A549 (cell line): ENCODE measurements around the gene MAGI2. TPM values are rescaled to one million over a fixed set of nuclear protein-coding genes. Genes with fewer than 3 reads are reported as not detected.
"Not testable (repeated sequence)": the region's sequence is repeated elsewhere in the genome, so short reads cannot be mapped to it uniquely, and the experiment has no call there.

Experiments
- ATAC-seq, 2 experiments: fragments of 200-7000 bp in 1 of 2; fragments of >200 bp in 1 of 2; cut with Nextera tagmentation in 1 of 2; cut with Tn5 transposase in 1 of 2; 3 replicates each; pipeline versions ENCODE4 v1.8.0 to v1.9.1; 2018 to 2020; ENCODE audit warnings: mild to moderate bottlenecking in 1 of 2, moderate library complexity in 1 of 2
- CTCF ChIA-PET: fragments of 300-600 bp; sonication (Branson Sonifier 250); formaldehyde crosslinking; extraction: SDS; loops from one replicate; lab custom pipeline; 2021; ENCODE audit warnings: antibody characterized with exemption, inconsistent platforms; lab: Yijun Ruan, JAX
- POLR2A ChIA-PET: fragments of 350-600 bp; formaldehyde crosslinking; extraction: SDS; loops from one replicate; lab custom pipeline; 2021; ENCODE audit warnings: antibody characterized with exemption, inconsistent platforms; lab: Yijun Ruan, JAX
- DNase-seq, 2 experiments: peaks; one replicate each; pipeline versions ENCODE4 v3.0.0 to v3.0.0-alpha.2; 2011 to 2016; ENCODE audit warnings: low read depth in 1 of 2, low spot score in 1 of 2
- FAIRE-seq: peaks from 2 replicates; lab custom pipeline; 2011; peaks lifted over from hg19 to GRCh38; lab: Jason Lieb, UNC
- H3K27ac ChIP-seq, 2 experiments: fragments of >200 bp; sonication (Bioruptor Twin); formaldehyde crosslinking; 3 replicates each; pipeline ENCODE4 v1.5.1; 2016 to 2017
- H3K4me1 ChIP-seq: fragments of >200 bp; sonication (Bioruptor Twin); formaldehyde crosslinking; 3 replicates; pipeline ENCODE4 v1.6.1; 2016
- H3K4me2 ChIP-seq: fragments of >200 bp; sonication (Bioruptor Twin); formaldehyde crosslinking; 3 replicates; pipeline ENCODE4 v1.6.1; 2016
- H3K4me3 ChIP-seq: fragments of >200 bp; sonication (Bioruptor Twin); formaldehyde crosslinking; 3 replicates; pipeline ENCODE4 v1.5.1; 2016
- H3K9me3 ChIP-seq: fragments of >200 bp; sonication (Bioruptor Twin); formaldehyde crosslinking; 3 replicates; pipeline ENCODE4 v1.6.1; 2016
- BHLHE40 ChIP-seq: IDR thresholded peaks from 2 replicates; pipeline ENCODE4 v1.6.1; 2012; ENCODE audit warnings: low read depth, low read length, inconsistent platforms
- CBX2 ChIP-seq: fragments of 200-600 bp; sonication (generic); IDR thresholded peaks from 2 replicates; pipeline ENCODE4 v1.6.1; 2016; ENCODE audit warnings: low read depth, mild to moderate bottlenecking, borderline replicate concordance
- CBX8 ChIP-seq: fragments of 200-600 bp; sonication (generic); IDR thresholded peaks from 2 replicates; pipeline ENCODE4 v1.6.1; 2016
- CEBPB ChIP-seq, 2 experiments: fragments of >200 bp in 1 of 2; sonication (Bioruptor Twin) in 1 of 2; formaldehyde crosslinking in 1 of 2; IDR thresholded peaks; 2 replicates each; pipeline ENCODE4 v1.6.1; 2012 to 2016
- CHD4 ChIP-seq: fragments of 200-600 bp; sonication (generic); IDR thresholded peaks from 2 replicates; pipeline ENCODE4 v1.6.1; 2016; ENCODE audit warnings: antibody characterized with exemption, mild to moderate bottlenecking, borderline replicate concordance
- EHF ChIP-seq: fragments of 250-450 bp; sonication (Bioruptor Pico); IDR thresholded peaks from 2 replicates; pipeline ENCODE4 v1.5.0; 2020; ENCODE audit warnings: mild to moderate bottlenecking
- EHMT2 ChIP-seq: fragments of 200-600 bp; sonication (generic); IDR thresholded peaks from 2 replicates; pipeline ENCODE4 v1.6.1; 2016; ENCODE audit warnings: antibody characterized with exemption, low read depth, mild to moderate bottlenecking, moderate library complexity
- EP300 ChIP-seq, 2 experiments: fragments of >200 bp; sonication (Bioruptor Twin); formaldehyde crosslinking; IDR thresholded peaks; 2 replicates in 1 of 2; 3 replicates in 1 of 2; pipeline ENCODE4 v1.6.1; 2016 to 2017
- ESRRA ChIP-seq: fragments of 150-350 bp; IDR thresholded peaks from 2 replicates; pipeline ENCODE4 v1.6.1; 2014; ENCODE audit warnings: mild to moderate bottlenecking, low read length, borderline replicate concordance
- FOSL2 ChIP-seq, 2 experiments: fragments of 450-650 bp in 1 of 2; fragments of >200 bp in 1 of 2; sonication (Bioruptor Twin) in 1 of 2; formaldehyde crosslinking; IDR thresholded peaks; 2 replicates each; pipeline versions ENCODE4 v1.5.0 to v1.6.1; 2016 to 2020; ENCODE audit warnings: mild to moderate bottlenecking in 1 of 2, moderate library complexity in 1 of 2
- HEYL ChIP-seq: fragments of 250-450 bp; sonication (Bioruptor Pico); IDR thresholded peaks from 2 replicates; pipeline ENCODE4 v1.8.0; 2021; ENCODE audit warnings: mild to moderate bottlenecking, moderate library complexity
- HOXB13 ChIP-seq: fragments of 250-450 bp; sonication (Bioruptor Pico); IDR thresholded peaks from 2 replicates; pipeline ENCODE4 v1.5.0; 2020; ENCODE audit warnings: low read depth, mild to moderate bottlenecking, moderate library complexity
- HOXB5 ChIP-seq: fragments of 250-450 bp; sonication (Bioruptor Pico); IDR thresholded peaks from 2 replicates; pipeline ENCODE4 v1.5.0; 2020; ENCODE audit warnings: mild to moderate bottlenecking, moderate library complexity
- JUN ChIP-seq, 2 experiments: fragments of >200 bp; sonication (Bioruptor Twin); formaldehyde crosslinking; IDR thresholded peaks; 2 replicates in 1 of 2; 3 replicates in 1 of 2; pipeline ENCODE4 v1.6.1; 2016 to 2017
- JUNB ChIP-seq: fragments of >200 bp; sonication (Bioruptor Twin); formaldehyde crosslinking; IDR thresholded peaks from 2 replicates; pipeline ENCODE4 v1.6.1; 2016
- KDM5A ChIP-seq: fragments of 200-600 bp; sonication (generic); IDR thresholded peaks from 2 replicates; pipeline ENCODE4 v1.6.1; 2016; ENCODE audit warnings: antibody characterized with exemption, mild to moderate bottlenecking
- MAX ChIP-seq: IDR thresholded peaks from 2 replicates; pipeline ENCODE4 v1.6.1; 2012
- NPAS2 ChIP-seq: fragments of 250-450 bp; sonication (Bioruptor Pico); IDR thresholded peaks from 2 replicates; pipeline ENCODE4 v1.8.0; 2022; ENCODE audit warnings: mild to moderate bottlenecking, moderate library complexity, borderline replicate concordance
- NR3C1 ChIP-seq: fragments of >200 bp; sonication (Bioruptor Twin); formaldehyde crosslinking; IDR thresholded peaks from 3 replicates; pipeline ENCODE4 v1.6.1; 2017
- RARB ChIP-seq: fragments of 250-450 bp; sonication (Bioruptor Pico); IDR thresholded peaks from 2 replicates; pipeline ENCODE4 v1.8.0; 2021; ENCODE audit warnings: mild to moderate bottlenecking, moderate library complexity
- RCOR1 ChIP-seq: fragments of 150-350 bp; IDR thresholded peaks from 2 replicates; pipeline ENCODE4 v1.6.1; 2014; ENCODE audit warnings: antibody characterized with exemption, low read length, low read depth
- REST ChIP-seq: fragments of 200-600 bp; sonication (generic); IDR thresholded peaks from 2 replicates; pipeline ENCODE4 v1.6.1; 2016; ENCODE audit warnings: antibody characterized with exemption, mild to moderate bottlenecking, moderate library complexity
- SMC3 ChIP-seq: fragments of >200 bp; sonication (Bioruptor Twin); formaldehyde crosslinking; IDR thresholded peaks from 3 replicates; pipeline ENCODE4 v1.6.1; 2018; ENCODE audit warnings: inconsistent platforms
- TP53 ChIP-seq: fragments of 250-450 bp; sonication (Bioruptor Pico); IDR thresholded peaks from 2 replicates; pipeline ENCODE4 v1.5.0; 2021; ENCODE audit warnings: mild to moderate bottlenecking, moderate library complexity
- ZC3H11A ChIP-seq: fragments of 450-650 bp; IDR thresholded peaks from 2 replicates; pipeline ENCODE4 v1.6.1; 2014; ENCODE audit warnings: antibody characterized with exemption, mild to moderate bottlenecking
- WGBS: methylation state at CpG from one replicate; pipeline ENCODE4 v1.1.6; 2017; ENCODE audit errors: missing lambda C conversion rate; 5-methylcytosine and 5-hydroxymethylcytosine counted together
- polyA plus RNA-seq, 4 experiments: library from polyadenylated mRNA; depleted of rRNA in 3 of 4; stranded (reverse); fragments of >200 nt; fragmentation: RNase III in 1 of 4; extraction: RNeasy Plus Mini Kit Qiagen cat#74134 plus additional on column Dnase treatment in 1 of 4; gene quantifications; 2 replicates in 3 of 4; 3 replicates in 1 of 4; pipeline ENCODE4 v1.2.3, GENCODE V29; 2011 to 2017

MAGI2 gene
- polyA plus RNA-seq, 2 of the 4 experiments (the other 2 are of a cell fraction), result 0.48 to 0.81 TPM

GRCh38 chr7:78296046-78296597, 1157.3 kb downstream of the MAGI2 start:
- no peak for TF ChIP-seq KDM5A
- TF ChIP-seq CBX2, result no peak
- TF ChIP-seq RCOR1, result no peak
- no peak for TF ChIP-seq EHF (CRISPR knock-in tag)
- no peak for TF ChIP-seq HOXB5
- no peak for TF ChIP-seq EP300 (IDR thresholded peaks at IDR 0.05)
- no peaks in the 10 kb centered on the region for H3K9me3 ChIP-seq
- no peaks in the 10 kb centered on the region for H3K4me1 ChIP-seq
- WGBS, result 44% methylated on average over 2 of the region's 2 CpGs
- CTCF ChIA-PET, result interaction anchor here (0.6 kb wide), 1 partner anchor 105 kb away, joined by 3 read pairs; no protein-coding TSS in a partner anchor
- POLR2A ChIA-PET, result no interaction called here
- H3K27ac ChIP-seq, result no peak overlapping the region
- no peak overlapping the region for H3K4me2 ChIP-seq
- no peak for FAIRE-seq
- no peak overlapping the region for H3K4me3 ChIP-seq
- no peak for ATAC-seq
- no peak for DNase-seq

GRCh38 chr7:78289471-78289870, 1164.0 kb downstream of the MAGI2 start:
- H3K4me3 ChIP-seq, POLR2A ChIA-PET, H3K4me2 ChIP-seq, DNase-seq, H3K27ac ChIP-seq, ATAC-seq, H3K9me3 ChIP-seq, CTCF ChIA-PET, H3K4me1 ChIP-seq, FAIRE-seq: not testable (repeated sequence)
- WGBS, result 1% methylated on average over 3 of the region's 3 CpGs

GRCh38 chr7:78284945-78285344, 1168.5 kb downstream of the MAGI2 start:
- no peak for FAIRE-seq
- TF ChIP-seq JUN (IDR thresholded peaks at IDR 0.05) (no peak), MAX (no peak), TP53 (CRISPR knock-in tag) (no peak), SMC3 (no peak), JUNB (no peak)

GRCh38 chr7:78280276-78280675, 1173.2 kb downstream of the MAGI2 start:
- no peaks in the 10 kb centered on the region for H3K4me1 ChIP-seq
- CTCF ChIA-PET, result no interaction called here
- no peak overlapping the region for H3K4me3 ChIP-seq
- no peak for ATAC-seq
- no peak for FAIRE-seq
- POLR2A ChIA-PET, result no interaction called here
- H3K4me2 ChIP-seq, result no peak overlapping the region
- H3K27ac ChIP-seq, result no peak overlapping the region
- DNase-seq, result no peak
- 2% methylated on average over 2 of the region's 2 CpGs for WGBS
- TF ChIP-seq MAX (no peak), BHLHE40 (no peak), EHMT2 (no peak), EP300 (IDR thresholded peaks at IDR 0.05) (no peak), FOSL2 (IDR thresholded peaks at IDR 0.05) (no peak), FOSL2 (CRISPR knock-in tag; IDR thresholded peaks at IDR 0.05) (no peak), ZC3H11A (no peak), HEYL (CRISPR knock-in tag) (no peak), HOXB13 (CRISPR knock-in tag) (no peak), RARB (CRISPR knock-in tag) (no peak)
- no peaks in the 10 kb centered on the region for H3K9me3 ChIP-seq

More at GRCh38 chr7:78284945-78285344, 1168.5 kb downstream of the MAGI2 start:
- WGBS, result 19% methylated on average over 4 of the region's 4 CpGs
- CTCF ChIA-PET, result no interaction called here
- Histone ChIP-seq H3K4me1 (no peaks in the 10 kb centered on the region), H3K27ac (no peak overlapping the region), H3K4me3 (no peak overlapping the region), H3K9me3 (no peaks in the 10 kb centered on the region), H3K4me2 (no peak overlapping the region)
- POLR2A ChIA-PET, result no interaction called here
- ATAC-seq (no peak), DNase-seq (no peak)

GRCh38 chr7:78279457-78279856, 1174.0 kb downstream of the MAGI2 start:
- CTCF ChIA-PET, result interaction anchor here (0.6 kb wide), 1 partner anchor 53 kb away, joined by 4 read pairs; no protein-coding TSS in a partner anchor
- WGBS, result 63% methylated on average over 1 of the region's 1 CpG
- Histone ChIP-seq H3K27ac (no peak overlapping the region), H3K4me1 (no peaks in the 10 kb centered on the region), H3K9me3 (no peaks in the 10 kb centered on the region), H3K4me2 (no peak overlapping the region), H3K4me3 (no peak overlapping the region)
- no peak for DNase-seq
- POLR2A ChIA-PET, result no interaction called here
- no peak for ATAC-seq
- no peak for FAIRE-seq
- TF ChIP-seq ESRRA (no peak), CHD4 (no peak), REST (no peak), HEYL (CRISPR knock-in tag) (no peak), JUN (IDR thresholded peaks at IDR 0.05) (no peak), HOXB5 (no peak), CEBPB (IDR thresholded peaks at IDR 0.05) (no peak), FOSL2 (IDR thresholded peaks at IDR 0.05) (no peak), FOSL2 (CRISPR knock-in tag; IDR thresholded peaks at IDR 0.05) (no peak), NR3C1 (no peak), CBX8 (no peak), NPAS2 (CRISPR knock-in tag) (no peak)
